Activated CD8-positive, alpha-beta memory T cell treated with anti-CD3 and anti-CD28 coated beads for 36 hours (primary cell): Measurements from ENCODE around the gene FHDC1. TPM values are rescaled to one million over a fixed set of nuclear protein-coding genes. Genes with fewer than 3 reads are reported as not detected.

Experiments
- CTCF ChIA-PET: fragments of 350-600 bp; sonication (Branson Sonifier 250); formaldehyde crosslinking; loops from one replicate; lab custom pipeline; 2021; ENCODE audit warnings: antibody characterized with exemption; lab: Charles Lee
- POLR2A ChIA-PET: fragments of 350-600 bp; sonication (Branson Sonifier 250); formaldehyde crosslinking; loops from one replicate; lab custom pipeline; 2021; ENCODE audit warnings: antibody characterized with exemption; lab: Charles Lee
- total RNA-seq, 2 experiments: library from RNA; stranded (reverse); gene quantifications; one replicate each; pipeline ENCODE4 v1.2.3, GENCODE V29; 2021

The FHDC1 gene
- total RNA-seq, 2 experiments from 2014 or later: 0.04 to 0.06 TPM

- CTCF ChIA-PET: no interaction called here
- POLR2A ChIA-PET: no interaction called here
These were observed 20.0 kb downstream of the FHDC1 start for GRCh38 chr4:152956147-152956546.

- POLR2A ChIA-PET: no interaction called here
- CTCF ChIA-PET: no interaction called here
These were observed 20.7 kb downstream of the FHDC1 start for GRCh38 chr4:152956650-152957436.

DNA sequence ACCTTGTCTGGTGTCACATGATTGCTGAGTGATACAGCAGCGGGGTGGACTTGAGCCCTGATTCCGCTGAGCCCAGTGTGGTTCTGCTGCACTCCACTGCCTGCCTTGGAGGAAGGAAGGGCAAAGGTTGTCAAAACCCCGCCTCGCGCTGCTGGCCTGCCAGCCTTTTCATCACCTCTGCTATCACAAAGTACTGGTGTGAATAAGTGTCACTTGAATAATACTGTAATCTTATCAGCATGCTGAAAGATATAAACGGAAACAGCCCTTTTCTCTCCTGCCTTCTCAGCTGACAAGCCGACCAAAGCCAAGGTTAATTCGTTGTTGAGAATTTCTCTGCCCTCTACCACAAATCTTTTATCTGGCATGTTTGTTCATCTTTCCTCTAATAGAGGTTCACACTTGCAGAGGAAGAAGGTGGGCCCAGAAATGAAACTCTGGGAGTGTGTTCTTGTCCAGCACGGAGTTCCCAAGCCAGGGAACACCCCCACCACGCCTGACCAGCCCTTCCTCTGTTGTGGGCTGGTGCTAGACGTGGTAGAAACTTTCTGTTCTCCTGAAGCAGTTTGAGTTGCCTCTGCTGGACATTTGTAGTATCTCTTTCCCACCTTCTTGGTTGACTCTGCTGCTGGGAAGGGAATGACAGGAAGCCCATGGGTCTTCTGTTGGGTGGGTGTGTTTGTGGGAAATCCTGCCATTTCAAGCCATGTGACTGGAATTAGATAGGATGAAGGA, 21.5 kb downstream of the FHDC1 start:
- ChIA-PET CTCF (no interaction called here), POLR2A (no interaction called here)

DNA sequence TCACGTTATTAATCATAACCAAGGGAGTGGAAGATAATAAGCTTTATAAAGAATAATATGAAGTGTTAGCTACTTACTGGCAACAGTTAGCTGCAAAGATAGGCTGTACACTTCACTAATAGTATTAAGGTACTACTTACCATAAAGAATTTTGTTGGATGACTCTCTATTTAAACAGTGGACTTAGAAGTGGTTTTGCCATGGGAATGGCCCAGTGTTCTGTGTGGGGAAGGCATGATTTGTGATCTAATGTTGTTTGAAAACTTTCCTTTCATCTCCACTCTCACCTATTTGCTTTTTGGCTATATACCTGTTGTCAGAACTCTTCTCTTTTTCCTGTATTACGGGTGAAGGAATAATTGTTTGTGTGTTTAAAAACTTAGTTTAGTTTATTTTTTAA, 23.0 kb downstream of the FHDC1 start:
- CTCF ChIA-PET: no interaction called here
- POLR2A ChIA-PET: no interaction called here

- ChIA-PET POLR2A (no interaction called here), CTCF (no interaction called here)
These were observed 24.0 kb downstream of the FHDC1 start for GRCh38 chr4:152960082-152960481.

DNA sequence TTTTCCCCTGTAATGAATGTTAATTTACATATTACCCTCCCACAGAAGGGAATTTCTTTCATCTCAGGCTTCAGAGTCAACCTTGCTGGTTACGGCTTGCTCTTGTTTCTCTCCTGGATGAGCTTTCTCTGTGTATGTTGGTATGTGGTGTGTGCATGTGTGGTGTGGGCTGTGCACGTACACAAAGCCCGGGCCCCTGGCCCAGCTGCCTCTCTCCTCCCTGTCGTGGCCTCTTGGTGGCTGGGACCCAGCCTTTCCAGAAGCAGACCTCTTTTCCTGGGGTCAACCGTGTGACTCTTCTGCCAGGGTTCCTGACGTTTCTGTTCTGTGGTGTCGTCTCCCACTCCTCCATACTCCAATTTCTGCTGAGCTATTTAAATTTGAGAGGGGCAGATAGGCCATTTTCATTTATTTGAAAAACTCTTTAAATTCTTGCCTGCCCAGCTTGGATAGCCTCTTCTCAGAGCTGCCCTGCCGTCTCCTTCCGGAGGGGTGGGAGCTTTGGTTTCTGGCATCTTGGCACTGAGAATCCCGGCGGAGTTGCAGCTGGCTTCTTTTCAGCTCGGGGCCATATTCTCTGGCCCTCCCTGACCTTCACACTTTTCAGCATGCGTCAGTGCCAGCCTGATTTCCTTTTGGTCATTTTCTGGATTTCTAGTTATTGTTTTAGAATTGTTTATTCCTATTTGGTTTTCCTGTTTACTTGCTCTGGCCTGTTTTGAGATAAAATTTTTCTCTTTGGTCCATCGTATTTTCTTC, 25.1 kb downstream of the FHDC1 start:
- POLR2A ChIA-PET: no interaction called here

DNA sequence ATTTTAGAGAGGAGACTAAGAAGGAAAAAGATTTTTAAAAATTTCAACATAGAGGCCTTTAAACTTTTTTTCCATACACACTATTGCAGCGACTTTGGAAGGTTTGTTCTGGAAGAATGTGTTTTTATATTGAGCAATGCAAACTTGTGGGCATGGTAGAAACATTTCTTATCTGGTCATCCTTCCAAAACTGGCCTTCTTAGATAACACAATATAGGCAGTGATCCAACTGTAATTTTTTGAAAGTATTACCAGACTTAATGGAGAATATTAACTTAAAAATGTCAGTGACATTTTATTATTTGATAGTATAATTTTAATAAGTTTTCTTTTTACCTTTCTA, 25.6 kb downstream of the FHDC1 start:
- ChIA-PET POLR2A (no interaction called here), CTCF (no interaction called here)

More for the DNA sequence above, 25.1 kb downstream of the FHDC1 start:
- CTCF ChIA-PET: no interaction called here

- POLR2A ChIA-PET: no interaction called here
- CTCF ChIA-PET: no interaction called here
These were observed 26.0 kb downstream of the FHDC1 start for GRCh38 chr4:152962150-152962549.

GRCh38 chr4:152964335-152964734, 28.2 kb downstream of the FHDC1 start:
- ChIA-PET POLR2A (no interaction called here), CTCF (interaction anchor here (1.3 kb wide), 1 partner anchor 10 kb away, joined by 4 read pairs; no protein-coding TSS in a partner anchor)

GRCh38 chr4:152965611-152966010, 29.5 kb downstream of the FHDC1 start:
- POLR2A ChIA-PET: no interaction called here
- CTCF ChIA-PET: no interaction called here

- POLR2A ChIA-PET: no interaction called here
These were observed 31.8 kb downstream of the FHDC1 start for GRCh38 chr4:152967907-152968306.

DNA sequence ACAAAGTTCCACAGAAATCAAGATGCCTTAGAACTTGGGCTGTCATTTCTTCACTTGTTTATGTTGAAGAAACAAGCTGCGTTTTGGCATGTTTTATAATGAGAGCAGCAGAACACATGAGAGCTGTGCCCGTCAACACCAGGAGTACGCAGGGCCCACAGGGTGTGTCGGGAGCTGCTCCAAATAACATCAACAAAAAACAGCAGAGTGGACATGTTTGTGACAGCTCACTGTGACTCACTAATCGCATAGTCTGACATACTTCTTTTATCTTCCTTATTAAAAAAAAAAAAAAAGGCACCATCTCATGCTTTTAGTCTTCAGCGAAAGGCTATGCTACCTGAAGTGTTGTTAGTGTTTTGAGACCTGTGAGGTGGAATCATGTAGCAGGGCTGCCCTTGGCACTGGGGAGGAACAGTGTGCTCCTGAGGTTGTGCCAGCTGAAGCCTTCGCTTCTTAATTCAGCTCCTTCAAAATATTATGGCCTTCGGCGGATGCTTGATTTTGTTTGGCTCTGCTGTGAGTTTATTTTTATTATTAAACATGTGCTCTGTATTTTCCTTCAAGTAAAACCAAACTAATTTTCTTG, 32.8 kb downstream of the FHDC1 start:
- ChIA-PET POLR2A (no interaction called here), CTCF (no interaction called here)

More at GRCh38 chr4:152967907-152968306, 31.8 kb downstream of the FHDC1 start:
- CTCF ChIA-PET: no interaction called here

DNA sequence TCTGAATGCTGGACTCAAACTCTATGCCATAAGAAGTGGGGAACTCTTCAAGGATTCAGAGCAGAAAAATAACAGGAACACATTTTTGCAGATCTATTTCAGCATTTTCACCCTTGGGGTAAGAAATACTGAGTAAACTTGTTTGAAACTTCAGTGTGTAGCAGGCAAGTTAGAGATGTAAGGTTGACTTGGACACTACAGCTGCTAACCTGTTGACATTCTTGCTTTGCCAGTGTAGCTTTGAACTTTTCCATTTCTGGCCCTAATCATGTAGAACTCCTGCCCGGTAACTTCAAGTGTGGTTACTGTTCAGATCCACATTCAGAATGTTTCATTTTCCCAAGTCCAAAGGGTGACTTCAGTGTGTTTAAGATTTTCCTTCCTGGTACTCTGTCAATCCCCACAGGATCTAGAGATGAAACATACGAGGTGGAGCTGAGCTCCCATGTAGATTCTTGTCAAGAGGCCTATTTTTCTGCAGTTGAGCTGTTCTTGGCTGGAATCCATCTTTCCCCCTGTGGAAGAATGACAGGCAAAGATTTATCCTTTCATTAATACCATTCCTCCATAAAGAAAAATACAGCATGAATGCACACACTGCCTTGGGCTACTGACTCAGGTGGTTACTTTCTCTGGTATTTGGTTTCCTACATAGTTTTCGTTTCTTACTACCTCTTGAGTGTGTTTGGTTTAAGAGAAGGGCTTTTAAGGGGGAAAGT, 34.1 kb downstream of the FHDC1 start:
- POLR2A ChIA-PET: no interaction called here
- CTCF ChIA-PET: no interaction called here

DNA sequence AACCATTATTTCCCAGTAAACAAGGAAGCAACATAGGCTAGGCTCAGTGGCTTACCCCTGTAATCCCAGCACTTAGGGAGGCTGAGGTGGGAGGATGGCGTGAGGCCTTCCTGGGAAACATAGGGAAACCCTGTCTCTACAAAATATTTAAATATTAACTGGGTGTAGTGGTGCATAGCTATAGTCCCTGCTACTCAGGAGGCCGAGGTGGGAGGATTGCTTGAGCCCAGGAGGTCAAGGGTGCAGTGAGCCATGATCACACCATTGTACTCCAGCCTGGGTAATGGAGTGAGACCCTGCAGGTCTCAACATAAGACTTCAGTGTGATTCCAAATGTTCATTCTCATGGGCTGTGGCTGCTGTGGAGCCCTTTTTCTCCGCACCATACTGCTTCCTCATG, 34.9 kb downstream of the FHDC1 start:
- ChIA-PET POLR2A (no interaction called here), CTCF (no interaction called here)

- POLR2A ChIA-PET: no interaction called here
- CTCF ChIA-PET: no interaction called here
These were observed 36.9 kb downstream of the FHDC1 start for GRCh38 chr4:152972821-152973628.

DNA sequence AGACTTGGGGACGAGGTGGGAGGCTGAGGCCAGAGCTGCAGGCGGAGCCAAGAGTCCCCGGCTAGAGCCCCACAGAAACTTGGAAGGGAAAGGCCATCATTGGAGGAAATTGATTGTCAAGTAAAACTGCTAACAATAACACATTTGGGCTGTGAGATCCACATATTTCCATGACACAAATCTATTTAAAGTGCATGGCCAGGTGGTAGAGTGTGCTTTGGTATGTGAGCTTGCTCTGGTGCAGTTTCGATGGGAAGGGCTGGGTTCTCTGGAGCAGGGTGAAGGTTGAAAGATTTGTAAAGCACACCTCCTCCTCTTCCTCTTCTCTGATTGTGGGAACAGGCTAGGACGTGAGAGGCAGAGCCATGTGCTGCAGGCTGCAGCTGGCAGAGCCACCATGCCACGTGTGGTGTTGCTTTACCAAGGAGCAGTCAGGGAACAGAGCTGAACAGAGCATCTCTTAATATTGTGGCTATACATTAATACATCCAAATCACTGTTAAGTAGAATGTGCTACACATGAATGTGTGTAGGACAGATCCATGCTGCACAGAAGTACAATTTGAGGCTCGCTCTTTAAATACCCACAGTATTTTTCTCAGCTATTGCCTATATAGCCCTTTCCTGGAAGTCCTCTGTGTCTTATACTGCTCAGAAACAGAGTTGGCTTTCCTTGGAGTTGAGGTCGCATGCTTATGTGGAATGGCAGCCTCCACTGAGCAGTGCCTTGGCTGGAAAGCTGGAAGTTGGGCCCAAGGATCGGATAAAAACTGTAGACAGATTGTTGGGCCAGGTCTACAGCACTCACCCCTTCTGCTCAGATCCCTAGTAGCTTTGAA, 37.7 kb downstream of the FHDC1 start:
- ChIA-PET CTCF (no interaction called here), POLR2A (no interaction called here)

DNA sequence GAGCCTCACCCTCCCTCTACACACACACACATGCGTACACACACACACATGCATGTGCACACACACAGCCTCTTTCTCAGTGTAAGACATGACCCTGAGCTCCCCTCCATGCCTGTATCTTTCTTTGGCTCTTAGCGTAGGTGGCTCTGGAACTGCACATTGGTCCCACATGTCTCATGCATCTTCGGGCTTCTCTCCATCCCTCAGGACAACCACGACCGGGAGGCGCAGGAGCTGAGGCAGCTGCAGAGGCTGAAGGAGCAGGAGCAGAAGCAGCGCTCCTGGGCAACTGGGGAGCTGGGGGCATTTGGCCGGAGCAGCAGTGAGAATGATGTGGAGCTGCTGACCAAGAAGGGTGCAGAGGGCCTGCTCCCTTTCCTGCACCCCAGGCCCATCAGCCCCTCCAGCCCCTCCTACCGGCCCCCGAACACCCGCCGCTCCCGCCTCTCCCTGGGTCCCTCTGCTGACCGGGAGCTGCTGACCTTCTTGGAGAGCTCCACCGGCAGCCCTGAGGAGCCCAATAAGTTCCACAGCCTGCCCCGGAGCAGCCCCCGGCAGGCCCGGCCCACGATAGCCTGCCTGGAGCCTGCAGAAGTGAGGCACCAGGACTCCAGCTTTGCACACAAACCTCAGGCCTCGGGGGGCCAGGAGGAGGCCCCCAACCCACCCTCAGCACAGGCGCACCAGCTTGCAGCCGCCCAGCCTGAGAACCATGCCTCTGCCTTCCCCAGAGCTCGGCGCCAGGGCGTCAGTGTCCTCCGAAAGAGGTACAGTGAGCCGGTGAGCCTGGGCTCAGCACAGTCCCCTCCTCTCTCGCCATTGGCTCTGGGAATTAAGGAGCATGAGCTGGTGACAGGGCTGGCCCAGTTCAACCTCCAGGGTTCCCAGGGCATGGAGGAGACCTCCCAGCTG, 38.6 kb downstream of the FHDC1 start:
- POLR2A ChIA-PET: no interaction called here
- CTCF ChIA-PET: interaction anchor here (0.6 kb wide), 1 partner anchor 110 kb away, joined by 5 read pairs; no protein-coding TSS in a partner anchor
